ENCODE results near the gene PLEKHA8.

DNA sequence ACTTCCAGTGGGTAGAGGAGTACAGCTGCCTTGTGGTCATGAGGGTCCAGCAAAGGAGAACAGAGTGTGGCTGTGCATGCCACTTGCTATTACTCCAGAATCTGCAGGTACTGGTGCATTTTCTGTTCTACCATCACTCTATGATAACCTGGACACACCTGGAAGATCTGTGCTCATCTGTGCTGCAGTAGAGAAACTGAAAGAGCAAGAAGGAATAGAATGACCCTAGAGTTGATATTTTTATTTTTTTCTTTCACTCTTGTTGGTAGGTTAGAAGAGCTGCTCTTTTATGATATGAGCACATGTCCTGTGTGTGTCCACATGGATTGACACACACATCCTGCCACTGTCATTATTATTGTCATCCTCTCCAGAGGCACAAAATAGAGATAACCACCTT is 58.3 kb downstream of the PLEKHA8 start:
- no peak for TF ChIP-seq POLR2AphosphoS5 (IDR thresholded peaks at IDR 0.05; ENCODE audit: low read depth, low read length)
- no peak for TF ChIP-seq TAF1 (IDR thresholded peaks at IDR 0.05; ENCODE audit: borderline replicate concordance, insufficient read depth, low read length)
- TF ChIP-seq SIN3A (IDR thresholded peaks at IDR 0.05; ENCODE audit: borderline replicate concordance, insufficient read depth, low read length) = no peak
- TF ChIP-seq, protein P1, sequence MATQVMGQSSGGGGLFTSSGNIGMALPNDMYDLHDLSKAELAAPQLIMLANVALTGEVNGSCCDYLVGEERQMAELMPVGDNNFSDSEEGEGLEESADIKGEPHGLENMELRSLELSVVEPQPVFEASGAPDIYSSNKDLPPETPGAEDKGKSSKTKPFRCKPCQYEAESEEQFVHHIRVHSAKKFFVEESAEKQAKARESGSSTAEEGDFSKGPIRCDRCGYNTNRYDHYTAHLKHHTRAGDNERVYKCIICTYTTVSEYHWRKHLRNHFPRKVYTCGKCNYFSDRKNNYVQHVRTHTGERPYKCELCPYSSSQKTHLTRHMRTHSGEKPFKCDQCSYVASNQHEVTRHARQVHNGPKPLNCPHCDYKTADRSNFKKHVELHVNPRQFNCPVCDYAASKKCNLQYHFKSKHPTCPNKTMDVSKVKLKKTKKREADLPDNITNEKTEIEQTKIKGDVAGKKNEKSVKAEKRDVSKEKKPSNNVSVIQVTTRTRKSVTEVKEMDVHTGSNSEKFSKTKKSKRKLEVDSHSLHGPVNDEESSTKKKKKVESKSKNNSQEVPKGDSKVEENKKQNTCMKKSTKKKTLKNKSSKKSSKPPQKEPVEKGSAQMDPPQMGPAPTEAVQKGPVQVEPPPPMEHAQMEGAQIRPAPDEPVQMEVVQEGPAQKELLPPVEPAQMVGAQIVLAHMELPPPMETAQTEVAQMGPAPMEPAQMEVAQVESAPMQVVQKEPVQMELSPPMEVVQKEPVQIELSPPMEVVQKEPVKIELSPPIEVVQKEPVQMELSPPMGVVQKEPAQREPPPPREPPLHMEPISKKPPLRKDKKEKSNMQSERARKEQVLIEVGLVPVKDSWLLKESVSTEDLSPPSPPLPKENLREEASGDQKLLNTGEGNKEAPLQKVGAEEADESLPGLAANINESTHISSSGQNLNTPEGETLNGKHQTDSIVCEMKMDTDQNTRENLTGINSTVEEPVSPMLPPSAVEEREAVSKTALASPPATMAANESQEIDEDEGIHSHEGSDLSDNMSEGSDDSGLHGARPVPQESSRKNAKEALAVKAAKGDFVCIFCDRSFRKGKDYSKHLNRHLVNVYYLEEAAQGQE (IDR thresholded peaks at IDR 0.05; ENCODE audit: insufficient read depth in 1 of 2, low read depth in 2 of 2, low read length in 2 of 2) = no peak
- no peak for TF ChIP-seq FOXP2 (optimal IDR thresholded peaks at IDR 0.05; ENCODE audit: borderline replicate concordance, extremely low read depth, extremely low read length, insufficient read depth)
